Melanocyte of skin (primary cell): Measurements from ENCODE around the gene TM2D1. TPM values are rescaled to one million over a fixed set of nuclear protein-coding genes. Genes with fewer than 3 reads are reported as not detected.

Experiments
- total RNA-seq, 2 donors: library from RNA; depleted of rRNA; stranded (reverse); fragments of >200 nt; gene quantifications; 2 replicates each; pipeline ENCODE4 v1.2.3, GENCODE V29; 2012

Gene TM2D1
- 10 to 100 TPM; 44.4 to 52.0 TPM for total RNA-seq

DNA sequence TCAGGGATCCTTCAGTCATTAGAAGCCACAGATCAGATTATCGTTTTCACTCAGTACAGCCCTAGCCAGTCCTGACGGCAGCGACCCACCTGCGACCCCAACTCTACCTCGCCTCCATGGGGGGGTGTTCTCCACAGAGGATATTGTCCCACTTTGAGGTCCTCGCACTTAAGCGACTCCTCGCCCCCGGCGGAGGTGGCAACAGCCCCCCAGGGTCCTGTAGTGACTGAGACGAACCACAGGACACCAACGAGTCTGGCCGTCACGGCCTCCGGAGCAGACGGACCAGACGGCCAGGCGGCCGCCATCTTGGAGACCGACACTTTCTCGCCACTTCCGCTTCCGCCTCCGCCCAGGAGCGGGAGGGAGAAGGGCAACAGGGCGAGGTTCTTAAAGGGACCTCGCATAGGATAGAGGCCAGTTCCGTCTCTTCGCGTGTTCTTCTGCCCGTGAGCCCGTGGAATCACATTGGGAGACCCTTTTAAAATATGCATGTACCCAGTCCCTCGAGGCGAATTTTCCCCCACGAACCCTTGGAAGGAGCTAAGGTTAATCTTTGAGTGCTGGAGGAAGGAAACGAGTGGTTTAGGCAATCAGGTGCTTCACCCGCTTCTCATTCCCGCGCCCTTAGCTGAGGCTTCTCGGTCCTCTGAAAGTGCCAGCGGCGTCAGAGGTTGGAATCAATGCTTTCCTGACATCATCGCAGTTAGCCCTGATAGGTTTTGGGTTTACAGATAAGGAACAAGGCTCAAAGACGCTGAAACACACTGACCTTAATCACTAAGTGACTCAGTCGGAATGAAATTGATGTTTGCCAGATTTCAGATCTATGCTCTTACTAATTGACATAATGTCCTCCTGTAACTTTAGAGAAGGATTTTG, at the start of gene TM2D1:
TSS of gene TM2D1 (minus strand) at position 329 of the 882 bp plus-strand sequence. CDS start at position 308, 21 bp downstream.

GRCh38 chr1:61741711-61742619, 17.0 kb upstream of the TM2D1 start, which contains the start of gene PATJ:
PATJ (plus strand) TSS chr1:61742480; CDS start chr1:61762893, 20,413 bp downstream.

Other genes starting within 250 kb of the TM2D1 start
- gene PATJ, start 17.3 kb upstream of the TM2D1 start, total RNA-seq: 1 to 10 TPM; 3.3 to 5.2 TPM